Measurements from ENCODE around the gene ATXN1.

ATXN1 gene

DNA sequence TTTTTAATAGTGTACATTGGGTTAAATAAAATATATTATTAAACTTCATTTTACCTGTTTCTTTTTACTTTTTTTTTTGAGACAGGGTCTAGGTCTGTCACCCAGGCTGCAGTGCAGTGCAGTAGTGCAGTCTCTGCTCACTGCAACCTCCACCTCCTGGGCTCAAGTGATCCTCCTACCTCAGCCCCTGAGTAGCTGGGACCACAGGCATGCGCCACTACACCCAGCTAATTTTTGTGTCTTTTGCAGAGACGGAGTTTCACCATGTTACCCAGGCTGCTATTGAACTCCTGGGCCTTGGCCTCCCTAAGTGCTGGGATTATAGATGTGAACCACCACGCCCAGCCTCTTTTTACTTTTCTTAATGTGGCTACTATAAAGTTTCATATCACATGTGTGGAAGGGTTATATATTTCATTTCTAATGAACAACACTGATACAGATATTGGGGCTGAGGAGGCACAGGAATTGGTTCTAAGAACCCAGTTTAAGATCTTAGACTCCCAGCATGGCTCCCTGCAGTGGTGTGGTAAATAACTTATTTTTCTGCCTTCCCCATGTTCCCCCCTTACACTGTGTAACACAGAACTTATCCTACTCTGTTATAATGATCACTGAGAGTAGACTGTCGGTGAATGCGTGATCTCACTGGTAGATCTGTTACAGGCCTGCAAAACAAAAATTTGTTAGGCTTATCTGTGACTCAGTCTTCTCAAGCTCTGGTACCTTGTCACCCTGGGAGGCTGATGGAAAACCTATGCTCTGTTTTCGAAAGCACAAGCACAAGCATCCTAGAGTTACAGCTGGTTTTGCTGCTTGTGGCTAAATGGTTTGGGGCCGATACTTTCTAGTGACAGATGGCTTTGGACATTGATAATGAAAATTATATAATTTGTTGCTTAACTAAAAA is 5.8 kb upstream of the ATXN1 start:
- Histone ChIP-seq H3K4me2 (ENCODE audit: low read depth, low read length, poor library complexity, severe bottlenecking) (no peak overlapping the region), H3K4me3 (ENCODE audit: low read length, poor library complexity, severe bottlenecking) (no peak overlapping the region), H3K9me2 (replicated peaks; ENCODE audit: low read depth, low read length) (no peaks in the 10 kb centered on the region), H3K79me2 (ENCODE audit: insufficient read depth, low read length) (peaks cover 6% of the 10 kb centered on the region), H3F3A (ENCODE audit: low read depth) (no peaks in the 10 kb centered on the region), H3K36me3 (ENCODE audit: insufficient read depth, low read length) (no peaks in the 10 kb centered on the region), H3K9me3 (ENCODE audit: insufficient read depth, low read depth, low read length) (no peaks in the 10 kb centered on the region), H3K4me1 (ENCODE audit: insufficient read depth, low read length, poor library complexity, severe bottlenecking) (peaks cover 49% of the 10 kb centered on the region), H2AFZ (ENCODE audit: low read length) (no peak overlapping the region), H4K20me1 (ENCODE audit: insufficient read depth, low read length, poor library complexity, severe bottlenecking) (peaks cover 3% of the 10 kb centered on the region), H3K9ac (ENCODE audit: low read depth, low read length, poor library complexity, severe bottlenecking) (no peak overlapping the region), H3K27me3 (ENCODE audit: insufficient read depth, low read length, poor library complexity, severe bottlenecking) (no peaks in the 10 kb centered on the region)
- TF ChIP-seq EZH2phosphoT487 (IDR thresholded peaks at IDR 0.05; ENCODE audit: borderline replicate concordance), result no peak
- TF ChIP-seq, protein P1, sequence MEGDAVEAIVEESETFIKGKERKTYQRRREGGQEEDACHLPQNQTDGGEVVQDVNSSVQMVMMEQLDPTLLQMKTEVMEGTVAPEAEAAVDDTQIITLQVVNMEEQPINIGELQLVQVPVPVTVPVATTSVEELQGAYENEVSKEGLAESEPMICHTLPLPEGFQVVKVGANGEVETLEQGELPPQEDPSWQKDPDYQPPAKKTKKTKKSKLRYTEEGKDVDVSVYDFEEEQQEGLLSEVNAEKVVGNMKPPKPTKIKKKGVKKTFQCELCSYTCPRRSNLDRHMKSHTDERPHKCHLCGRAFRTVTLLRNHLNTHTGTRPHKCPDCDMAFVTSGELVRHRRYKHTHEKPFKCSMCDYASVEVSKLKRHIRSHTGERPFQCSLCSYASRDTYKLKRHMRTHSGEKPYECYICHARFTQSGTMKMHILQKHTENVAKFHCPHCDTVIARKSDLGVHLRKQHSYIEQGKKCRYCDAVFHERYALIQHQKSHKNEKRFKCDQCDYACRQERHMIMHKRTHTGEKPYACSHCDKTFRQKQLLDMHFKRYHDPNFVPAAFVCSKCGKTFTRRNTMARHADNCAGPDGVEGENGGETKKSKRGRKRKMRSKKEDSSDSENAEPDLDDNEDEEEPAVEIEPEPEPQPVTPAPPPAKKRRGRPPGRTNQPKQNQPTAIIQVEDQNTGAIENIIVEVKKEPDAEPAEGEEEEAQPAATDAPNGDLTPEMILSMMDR (conservative IDR thresholded peaks at IDR 0.05; ENCODE audit: low read length), result no peak

DNA sequence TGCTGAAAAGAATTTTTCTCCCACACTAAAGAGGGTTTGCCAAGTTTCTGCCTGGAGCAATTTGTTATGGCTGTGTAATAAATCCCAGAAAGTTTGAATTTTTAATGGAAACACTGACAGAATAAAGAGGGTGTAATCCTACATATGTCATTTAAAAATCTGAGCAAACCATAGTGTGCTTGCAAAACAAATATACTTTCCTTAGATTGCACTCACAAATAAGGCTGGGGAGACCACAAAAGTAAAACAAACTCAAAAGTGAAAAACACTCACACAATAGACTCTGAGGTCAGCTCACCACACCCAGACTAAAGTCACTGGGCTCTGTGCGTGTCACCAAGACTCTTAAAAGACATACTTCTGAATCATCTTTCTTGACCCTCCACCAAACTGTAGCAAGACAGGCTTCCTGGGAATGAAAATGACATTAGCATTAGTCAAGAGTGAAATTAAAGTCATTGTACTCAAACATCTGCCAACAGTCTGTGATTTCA is 4.8 kb upstream of the ATXN1 start:
- H3K27me3 ChIP-seq (ENCODE audit: insufficient read depth, low read length, poor library complexity, severe bottlenecking), result no peaks in the 10 kb centered on the region
- no peaks in the 10 kb centered on the region for H3K9me3 ChIP-seq (ENCODE audit: insufficient read depth, low read depth, low read length)
- peaks cover 7% of the 10 kb centered on the region for H3K79me2 ChIP-seq (ENCODE audit: insufficient read depth, low read length)
- H3K9me2 ChIP-seq (replicated peaks; ENCODE audit: low read depth, low read length), result no peaks in the 10 kb centered on the region
- no peak overlapping the region for H3K4me2 ChIP-seq (ENCODE audit: low read depth, low read length, poor library complexity, severe bottlenecking)
- H3K36me3 ChIP-seq (ENCODE audit: insufficient read depth, low read length), result no peaks in the 10 kb centered on the region
- no peak overlapping the region for H3K4me3 ChIP-seq (ENCODE audit: low read length, poor library complexity, severe bottlenecking)
- peaks cover 3% of the 10 kb centered on the region for H4K20me1 ChIP-seq (ENCODE audit: insufficient read depth, low read length, poor library complexity, severe bottlenecking)
- H3F3A ChIP-seq (ENCODE audit: low read depth), result no peaks in the 10 kb centered on the region
- TF ChIP-seq, protein P1 (conservative IDR thresholded peaks at IDR 0.05; ENCODE audit: low read length), result no peak
- no peak for TF ChIP-seq EZH2phosphoT487 (IDR thresholded peaks at IDR 0.05; ENCODE audit: borderline replicate concordance)
- peaks cover 44% of the 10 kb centered on the region for H3K4me1 ChIP-seq (ENCODE audit: insufficient read depth, low read length, poor library complexity, severe bottlenecking)
- no peak overlapping the region for H2AFZ ChIP-seq (ENCODE audit: low read length)
- no peak overlapping the region for H3K9ac ChIP-seq (ENCODE audit: low read depth, low read length, poor library complexity, severe bottlenecking)

DNA sequence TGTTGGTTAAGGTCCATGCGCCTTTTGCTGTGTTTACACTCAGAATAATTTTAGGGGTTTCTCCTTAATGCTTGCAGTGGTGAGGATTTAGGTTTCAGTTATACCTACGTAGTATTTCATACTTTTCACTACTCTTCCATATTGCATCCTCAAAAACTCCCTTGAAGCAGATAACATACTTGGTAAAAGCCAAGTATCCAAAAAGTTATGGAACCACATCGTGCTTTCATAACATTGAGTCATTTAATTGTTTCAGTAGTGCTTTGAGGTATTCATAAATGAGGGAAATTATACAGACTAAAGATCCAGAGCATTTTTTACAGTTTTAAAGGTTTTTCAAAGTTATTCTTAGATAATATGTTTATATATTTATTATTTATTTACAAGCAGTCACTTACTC is 4.0 kb upstream of the ATXN1 start:
- Histone ChIP-seq H3K4me2 (ENCODE audit: low read depth, low read length, poor library complexity, severe bottlenecking) (peak overlapping the region; percentile 75), H3K36me3 (ENCODE audit: insufficient read depth, low read length) (no peaks in the 10 kb centered on the region), H3K9me3 (ENCODE audit: insufficient read depth, low read depth, low read length) (no peaks in the 10 kb centered on the region), H3K27me3 (ENCODE audit: insufficient read depth, low read length, poor library complexity, severe bottlenecking) (no peaks in the 10 kb centered on the region), H3K4me3 (ENCODE audit: low read length, poor library complexity, severe bottlenecking) (no peak overlapping the region), H3K9me2 (replicated peaks; ENCODE audit: low read depth, low read length) (no peaks in the 10 kb centered on the region), H4K20me1 (ENCODE audit: insufficient read depth, low read length, poor library complexity, severe bottlenecking) (peaks cover 3% of the 10 kb centered on the region), H3K4me1 (ENCODE audit: insufficient read depth, low read length, poor library complexity, severe bottlenecking) (peaks cover 37% of the 10 kb centered on the region), H3K9ac (ENCODE audit: low read depth, low read length, poor library complexity, severe bottlenecking) (no peak overlapping the region), H3K79me2 (ENCODE audit: insufficient read depth, low read length) (peaks cover 13% of the 10 kb centered on the region), H2AFZ (ENCODE audit: low read length) (no peak overlapping the region), H3F3A (ENCODE audit: low read depth) (no peaks in the 10 kb centered on the region)
- TF ChIP-seq, protein P1 (conservative IDR thresholded peaks at IDR 0.05; ENCODE audit: low read length), result no peak
- TF ChIP-seq EZH2phosphoT487 (IDR thresholded peaks at IDR 0.05; ENCODE audit: borderline replicate concordance), result no peak

Measured in Loucy (cell line).